H7 (cell line): Measurements from ENCODE around the gene SEC22A. TPM values are rescaled to one million over a fixed set of nuclear protein-coding genes. Genes with fewer than 3 reads are reported as not detected.
A peak's percentile ranks its signal among the peaks of the same experiment; 100 is the strongest.

Experiments
- DNase-seq: peaks from one replicate; pipeline ENCODE4 v3.0.0; 2012
- H3K27me3 ChIP-seq: 2 replicates; pipeline ENCODE4 v1.6.0; 2011; ENCODE audit warnings: mild to moderate bottlenecking, low read length; ENCODE audit not compliant: control insufficient read depth, insufficient read depth
- H3K36me3 ChIP-seq: replicated peaks from 2 replicates; pipeline ENCODE4 v1.5.1; 2011; ENCODE audit warnings: low read length; ENCODE audit not compliant: control insufficient read depth, insufficient read depth
- H3K4me3 ChIP-seq: 2 replicates; pipeline ENCODE4 v1.5.1; 2011; ENCODE audit warnings: low read depth, mild to moderate bottlenecking, control low read depth, low read length, moderate library complexity; ENCODE audit not compliant: insufficient read depth
- total RNA-seq: library from RNA; depleted of rRNA; stranded (reverse); fragments of >200 nt; shearing (Covaris generic); gene quantifications from 2 replicates; pipeline ENCODE4 v1.2.3, GENCODE V29; 2014

The SEC22A gene
- total RNA-seq, 1 experiment from 2014 or later: 23.5 TPM

DNA sequence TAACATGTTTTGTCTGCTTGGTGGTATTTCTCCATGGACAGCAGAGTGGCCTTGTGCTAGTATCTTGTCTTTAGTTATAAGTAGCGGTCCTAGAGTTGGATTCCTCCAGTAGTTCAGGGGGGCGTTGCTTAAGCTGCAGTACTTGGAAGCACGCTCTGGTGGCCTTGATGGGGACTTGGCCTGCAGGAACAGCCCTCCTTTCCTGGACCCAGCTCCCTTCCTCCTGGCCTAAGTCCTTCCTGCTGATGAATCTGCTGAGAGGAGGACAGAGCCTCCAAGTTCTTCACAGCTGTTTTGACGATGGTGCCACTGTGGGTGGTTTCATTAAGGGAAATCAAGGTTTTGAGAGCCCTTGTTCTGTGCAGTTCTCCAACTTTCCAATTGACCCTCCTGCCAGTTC lies 38.6 kb upstream of the SEC22A start:
- Histone ChIP-seq H3K4me3 (no peak overlapping the region), H3K36me3 (peaks cover 16% of the 10 kb centered on the region), H3K27me3 (no peaks in the 10 kb centered on the region)
- DNase-seq: no peak

DNA sequence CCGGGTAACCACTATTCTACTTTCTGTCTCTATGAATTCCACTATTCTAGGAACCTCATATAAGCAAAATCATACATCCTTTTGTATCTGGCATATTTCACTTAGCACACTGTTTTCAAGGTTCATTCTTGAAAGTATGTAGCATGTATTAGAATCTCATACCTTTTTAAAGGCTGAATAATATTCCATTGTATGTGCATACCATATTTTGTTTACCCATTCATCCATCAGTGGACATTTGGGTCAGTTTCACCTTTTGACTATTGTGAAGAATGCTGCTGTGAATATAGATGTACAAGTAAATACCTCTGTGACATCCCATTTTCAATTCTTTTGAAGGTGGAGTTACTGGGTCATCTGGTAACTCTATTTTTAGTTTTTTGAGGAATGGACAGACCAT lies 36.6 kb upstream of the SEC22A start:
- no peak for DNase-seq
- Histone ChIP-seq H3K27me3 (no peaks in the 10 kb centered on the region), H3K4me3 (no peak overlapping the region), H3K36me3 (peaks cover 15% of the 10 kb centered on the region)

DNA sequence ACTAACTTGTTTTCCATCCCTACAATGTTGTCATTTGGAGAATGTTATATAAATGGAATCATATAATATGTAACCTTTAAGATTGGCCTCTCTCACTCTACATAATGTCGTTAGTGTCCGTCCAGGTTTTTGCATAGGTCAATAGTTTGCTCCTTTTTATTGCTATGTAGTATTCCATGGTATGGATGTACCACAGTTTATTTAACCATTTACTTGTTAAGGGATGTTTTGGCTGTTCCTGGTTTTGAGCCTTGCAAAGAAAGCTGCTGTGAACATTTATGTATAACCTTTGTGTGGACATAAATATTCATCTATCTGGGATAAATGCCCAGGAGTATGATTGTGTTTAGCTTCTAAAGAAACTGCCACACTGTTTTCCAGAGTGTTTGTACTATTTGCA lies 34.1 kb upstream of the SEC22A start:
- Histone ChIP-seq H3K36me3 (peaks cover 9% of the 10 kb centered on the region), H3K27me3 (no peaks in the 10 kb centered on the region), H3K4me3 (no peak overlapping the region)

DNA sequence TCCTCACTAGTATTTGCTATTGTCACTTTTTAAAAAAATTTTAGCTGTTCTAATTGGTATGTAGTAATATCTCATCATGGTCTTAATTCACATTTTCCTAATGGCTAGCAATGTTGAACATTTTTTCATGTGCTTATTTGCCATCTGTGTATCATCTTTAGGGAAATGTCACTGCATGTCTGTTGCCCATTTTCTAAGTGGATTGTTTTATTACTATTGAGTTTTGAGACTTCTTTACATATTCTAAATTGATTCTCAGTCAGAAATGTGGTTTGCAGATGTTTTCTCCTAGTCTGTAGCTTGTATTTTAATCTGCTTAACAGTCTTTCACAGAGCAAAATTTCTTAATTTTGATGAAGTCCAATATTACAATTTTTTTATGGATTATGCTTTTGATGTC lies 33.6 kb upstream of the SEC22A start:
- no peaks in the 10 kb centered on the region for H3K27me3 ChIP-seq
- H3K4me3 ChIP-seq: no peak overlapping the region
- H3K36me3 ChIP-seq: peaks cover 7% of the 10 kb centered on the region
- no peak for DNase-seq

More for the DNA sequence above, 34.1 kb upstream of the SEC22A start:
- DNase-seq: no peak

DNA sequence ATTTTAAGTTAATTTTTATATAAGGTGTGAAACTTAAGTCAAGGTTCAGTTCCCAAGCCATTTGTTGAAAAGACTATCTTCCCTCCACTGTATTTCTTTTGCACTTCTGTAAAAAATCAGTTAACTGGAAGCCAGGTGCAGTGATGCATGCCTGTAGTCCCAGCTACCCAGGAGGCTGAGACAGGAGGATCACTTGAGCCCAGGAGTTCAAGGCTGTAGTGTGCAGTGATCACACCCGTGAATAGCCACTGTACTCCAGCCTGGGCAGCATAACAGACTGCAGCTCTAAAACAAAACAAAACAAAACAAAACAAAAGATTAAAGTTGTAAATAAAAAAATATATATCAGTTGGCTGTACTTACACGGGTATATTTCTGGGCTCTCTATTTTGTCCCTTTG lies 33.1 kb upstream of the SEC22A start:
- H3K36me3 ChIP-seq: peaks cover 7% of the 10 kb centered on the region
- DNase-seq: no peak
- H3K4me3 ChIP-seq: no peak overlapping the region
- H3K27me3 ChIP-seq: no peaks in the 10 kb centered on the region

DNA sequence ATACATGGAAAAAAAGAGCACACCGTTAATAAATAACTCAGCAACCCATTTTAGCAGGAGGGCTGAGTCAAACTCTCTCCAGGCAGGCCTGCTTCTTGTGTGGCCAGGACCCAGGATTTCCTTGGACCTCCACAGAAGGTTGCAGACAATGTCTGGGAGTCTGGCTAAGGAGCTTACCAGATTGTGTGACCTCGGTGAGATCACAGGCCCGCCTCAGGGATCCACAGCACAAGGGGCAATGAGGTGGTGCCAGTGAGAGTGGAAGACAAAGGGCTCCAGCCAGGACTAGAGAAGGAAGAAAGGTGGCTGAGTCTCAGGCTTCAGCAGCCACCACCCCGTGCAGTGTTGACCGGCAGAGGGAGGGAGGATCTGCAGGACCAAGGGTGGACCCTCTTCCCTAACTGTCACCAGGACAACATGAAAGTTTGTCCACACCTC lies 32.2 kb upstream of the SEC22A start:
- no peak for DNase-seq
- Histone ChIP-seq H3K27me3 (no peaks in the 10 kb centered on the region), H3K4me3 (no peak overlapping the region), H3K36me3 (peaks cover 4% of the 10 kb centered on the region)

DNA sequence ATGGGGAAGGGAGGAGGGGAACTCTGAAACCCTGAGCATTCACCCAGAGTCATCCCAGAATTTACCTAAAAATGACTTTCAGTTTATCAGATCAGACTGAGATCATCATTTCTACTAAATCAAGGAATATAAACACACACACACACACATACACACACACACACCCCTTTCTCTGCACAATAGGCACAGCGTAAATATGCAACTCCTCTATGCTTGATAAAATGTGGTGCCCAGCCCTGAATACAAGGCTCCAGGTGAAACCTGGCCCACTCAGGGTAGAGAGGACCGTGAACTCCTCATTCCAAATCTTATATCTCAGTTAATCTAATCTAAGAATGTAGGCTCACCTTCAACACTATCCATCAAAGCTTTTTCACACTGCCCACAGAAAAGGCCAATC lies 31.8 kb upstream of the SEC22A start:
- Histone ChIP-seq H3K27me3 (no peaks in the 10 kb centered on the region), H3K4me3 (no peak overlapping the region)
- no peak for DNase-seq

DNA sequence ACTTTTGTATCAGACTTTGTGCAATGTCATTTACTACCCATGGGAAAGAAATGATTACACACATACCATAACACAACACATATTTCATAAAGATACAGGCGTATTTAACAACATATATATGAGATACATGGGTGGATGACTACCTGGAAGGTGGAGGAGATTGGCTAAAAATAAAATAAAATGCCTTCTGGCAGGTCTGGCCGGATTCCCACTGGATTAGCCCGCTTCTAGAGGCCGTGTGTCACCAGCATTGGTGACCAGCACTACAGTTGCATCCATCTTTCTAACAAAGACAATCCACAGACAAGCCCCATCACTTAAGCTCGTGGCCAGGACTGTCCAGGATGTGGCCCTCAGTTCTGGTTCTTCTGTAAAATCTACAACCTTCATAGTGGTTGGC lies 21.0 kb upstream of the SEC22A start:
- Histone ChIP-seq H3K27me3 (no peaks in the 10 kb centered on the region), H3K4me3 (no peak overlapping the region), H3K36me3 (no peaks in the 10 kb centered on the region; the same call in 1 of the 2 replicates)
- no peak for DNase-seq

More for the DNA sequence above, 31.8 kb upstream of the SEC22A start:
- H3K36me3 ChIP-seq: 0 out of 2 replicates have a peak, but pooled peaks cover 1% of the 10 kb centered on the region

DNA sequence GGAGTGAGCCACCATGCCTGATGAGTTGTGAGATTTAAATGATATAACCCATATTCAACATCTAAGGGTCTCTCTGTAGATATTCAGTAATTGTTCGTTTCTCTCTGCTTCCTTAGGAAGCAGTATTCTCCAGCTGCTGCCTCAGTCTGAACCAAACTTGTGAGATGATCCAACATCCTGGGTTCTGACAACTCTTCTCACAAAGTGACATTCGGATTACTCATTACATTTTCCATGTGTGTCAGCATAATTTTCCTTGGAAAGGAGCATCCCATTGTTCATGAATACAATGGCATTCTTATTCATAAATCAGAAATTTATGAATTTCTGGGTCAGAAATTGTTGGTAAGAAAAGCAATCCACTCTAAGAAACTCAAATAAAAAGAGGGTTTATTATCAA lies 15.0 kb upstream of the SEC22A start:
- no peak overlapping the region for H3K4me3 ChIP-seq

DNA sequence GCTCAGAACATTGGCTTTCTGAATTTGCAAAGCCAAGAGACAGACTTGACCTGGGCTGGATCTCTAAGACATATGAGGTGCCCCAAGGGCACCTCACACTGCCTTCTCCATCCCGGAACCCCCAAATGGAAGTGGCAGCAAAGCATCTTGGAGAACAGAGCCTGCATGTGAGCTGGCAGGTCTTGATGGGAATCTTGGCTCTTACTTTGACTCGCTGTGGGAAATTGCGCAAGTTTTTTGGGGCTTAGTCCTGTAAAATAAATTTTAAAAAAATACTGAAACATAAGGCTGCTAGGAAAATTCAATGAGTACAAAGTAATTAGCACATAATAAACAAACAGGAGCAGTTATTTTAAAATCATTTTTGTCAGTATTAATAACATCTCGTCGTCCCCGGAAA lies 13.7 kb upstream of the SEC22A start:
- no peaks in the 10 kb centered on the region for H3K36me3 ChIP-seq
- DNase-seq: no peak
- no peaks in the 10 kb centered on the region for H3K27me3 ChIP-seq
- H3K4me3 ChIP-seq: no peak overlapping the region

More for the DNA sequence above, 15.0 kb upstream of the SEC22A start:
- no peak for DNase-seq
- H3K36me3 ChIP-seq: no peaks in the 10 kb centered on the region
- H3K27me3 ChIP-seq: no peaks in the 10 kb centered on the region

DNA sequence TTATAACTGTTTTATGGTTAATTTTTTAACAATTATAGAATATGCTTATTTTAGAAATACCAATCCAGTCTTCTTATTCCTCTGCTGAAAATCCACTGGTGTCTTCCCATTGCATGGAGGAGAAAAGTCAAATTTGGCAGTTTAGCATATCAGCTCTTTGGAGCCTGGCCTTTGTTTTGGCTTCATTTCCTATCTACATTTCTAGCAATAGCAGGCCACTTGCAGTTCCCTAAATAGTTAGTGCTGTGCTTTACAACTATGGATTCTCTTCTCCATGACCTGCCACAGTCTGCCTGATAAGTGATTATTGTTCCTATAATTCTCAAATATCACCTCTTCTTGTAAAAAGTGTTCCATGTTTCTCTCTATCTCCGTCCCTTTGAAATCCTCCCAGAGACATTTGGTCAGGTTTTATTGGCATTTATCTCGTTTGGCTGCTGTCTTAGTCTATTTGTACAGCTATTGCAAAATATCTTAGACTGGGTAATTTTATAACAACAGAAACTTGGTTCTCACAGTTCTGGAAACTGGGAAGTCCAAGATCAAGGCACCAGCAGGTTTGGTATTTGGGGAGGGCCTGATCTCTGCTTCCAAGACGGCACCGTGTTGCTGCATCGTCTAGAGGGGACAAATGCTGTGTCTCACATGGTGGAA lies 8.2 kb upstream of the SEC22A start:
- H3K4me3 ChIP-seq: no peak overlapping the region
- DNase-seq: no peak
- no peaks in the 10 kb centered on the region for H3K27me3 ChIP-seq
- H3K36me3 ChIP-seq: no peaks in the 10 kb centered on the region

DNA sequence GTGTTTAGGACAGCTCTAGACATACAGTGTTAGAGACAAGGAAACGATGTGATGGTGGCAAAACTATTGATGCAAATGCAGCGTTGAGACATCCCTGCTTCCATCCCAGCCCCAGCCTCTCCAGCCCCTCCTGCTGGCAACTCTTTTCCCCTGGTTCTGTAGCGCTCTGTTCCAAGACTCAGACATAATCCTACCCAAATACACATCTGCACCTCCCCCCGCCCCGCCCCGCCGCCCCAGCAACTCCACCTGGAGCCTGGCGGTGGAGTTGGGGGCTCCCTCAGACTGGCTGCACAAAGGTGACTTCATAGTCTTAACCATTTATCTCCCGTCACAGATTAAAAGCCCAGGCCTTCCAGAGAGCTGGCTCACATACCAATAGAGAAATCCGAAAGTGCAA lies 7.2 kb upstream of the SEC22A start:
- Histone ChIP-seq H3K4me3 (no peak overlapping the region), H3K27me3 (no peaks in the 10 kb centered on the region), H3K36me3 (no peaks in the 10 kb centered on the region)
- peak; percentile 87 for DNase-seq

DNA sequence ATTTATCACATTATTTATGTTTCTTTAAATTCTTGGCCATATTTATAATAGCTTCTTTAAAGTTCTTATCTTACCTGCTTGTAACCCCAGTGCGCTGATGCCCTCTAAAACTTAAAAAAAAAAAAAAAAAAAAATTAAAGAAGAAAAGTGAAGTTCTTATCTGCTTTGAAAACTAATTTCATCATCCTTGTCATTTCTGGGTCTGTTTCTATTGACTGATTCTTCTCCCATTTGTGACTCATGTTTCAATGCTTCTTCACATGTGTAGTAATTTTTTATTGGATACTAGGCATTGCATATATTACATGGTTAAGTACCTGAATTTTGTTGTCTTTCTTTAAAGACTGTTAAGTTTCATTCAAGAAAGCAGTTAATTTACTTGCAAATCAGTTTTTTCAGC lies 3.4 kb upstream of the SEC22A start:
- H3K36me3 ChIP-seq: no peaks in the 10 kb centered on the region
- H3K27me3 ChIP-seq: no peaks in the 10 kb centered on the region
- H3K4me3 ChIP-seq: no peak overlapping the region
- DNase-seq: no peak

DNA sequence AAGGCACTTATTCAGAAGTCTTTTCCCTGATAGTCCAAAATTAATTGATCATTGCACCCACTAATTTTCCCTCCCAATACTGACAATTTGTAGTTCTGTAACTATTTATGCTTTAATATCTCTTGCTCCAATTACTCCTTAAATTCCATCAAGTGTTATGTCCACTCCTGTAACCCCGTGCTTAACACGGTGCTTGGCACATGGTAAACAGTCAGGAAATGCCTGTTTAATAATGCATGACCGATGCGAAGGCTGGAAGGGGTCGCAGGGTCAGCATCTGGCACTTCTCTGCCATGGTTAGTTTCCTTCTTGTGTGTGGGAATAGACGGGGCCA lies 553 bp upstream of the SEC22A start:
- DNase-seq: no peak
- no peaks in the 10 kb centered on the region for H3K36me3 ChIP-seq
- peak overlapping the region; percentile 85 for H3K4me3 ChIP-seq
- no peaks in the 10 kb centered on the region for H3K27me3 ChIP-seq

DNA sequence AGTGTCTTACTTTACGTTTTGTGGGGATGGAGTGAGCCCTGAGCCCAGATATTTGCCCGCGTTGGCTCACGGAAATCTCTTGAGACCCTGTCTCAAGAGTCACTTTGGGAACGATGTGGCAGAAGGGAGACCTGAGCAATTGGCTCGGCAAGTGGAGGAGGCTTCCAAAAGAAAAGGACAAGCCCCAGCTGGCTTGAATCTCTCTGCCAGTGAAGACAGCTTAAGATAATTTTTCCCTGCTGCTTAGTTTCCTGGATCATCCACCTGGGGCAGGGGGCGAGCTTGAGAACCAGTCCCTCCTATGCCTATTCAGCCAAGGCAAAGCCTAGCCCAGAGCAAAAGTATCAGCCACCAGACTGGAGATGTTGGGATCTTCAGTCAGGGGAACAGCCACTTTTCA lies 708 bp downstream of the SEC22A start:
- Histone ChIP-seq H3K36me3 (no peaks in the 10 kb centered on the region), H3K27me3 (no peaks in the 10 kb centered on the region), H3K4me3 (peak overlapping the region; percentile 85)
- DNase-seq: peak; percentile 41

DNA sequence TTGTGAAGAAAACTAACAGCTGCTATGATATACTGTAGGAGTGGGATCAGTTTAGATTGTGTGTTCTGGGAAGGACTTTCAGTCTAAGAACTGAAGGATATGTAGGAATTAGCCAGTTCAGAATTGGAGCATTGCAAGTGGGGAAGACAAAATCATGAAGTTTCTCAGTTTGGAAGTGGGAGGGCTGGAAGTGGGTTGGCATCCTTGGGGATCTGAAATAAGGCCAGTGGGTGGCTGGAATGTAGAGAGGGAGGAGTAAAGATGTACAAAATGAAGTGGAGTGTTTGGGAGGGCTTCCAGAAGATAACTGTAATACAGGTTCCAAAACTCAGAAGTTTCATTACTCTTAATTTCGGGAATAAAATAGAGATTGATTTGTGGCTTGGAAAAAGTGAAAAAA lies 17.2 kb downstream of the SEC22A start:
- no peaks in the 10 kb centered on the region for H3K27me3 ChIP-seq
- no peak overlapping the region for H3K4me3 ChIP-seq
- DNase-seq: no peak
- peaks cover 2% of the 10 kb centered on the region for H3K36me3 ChIP-seq
